Measurements from ENCODE around the gene NACA2.

DNA sequence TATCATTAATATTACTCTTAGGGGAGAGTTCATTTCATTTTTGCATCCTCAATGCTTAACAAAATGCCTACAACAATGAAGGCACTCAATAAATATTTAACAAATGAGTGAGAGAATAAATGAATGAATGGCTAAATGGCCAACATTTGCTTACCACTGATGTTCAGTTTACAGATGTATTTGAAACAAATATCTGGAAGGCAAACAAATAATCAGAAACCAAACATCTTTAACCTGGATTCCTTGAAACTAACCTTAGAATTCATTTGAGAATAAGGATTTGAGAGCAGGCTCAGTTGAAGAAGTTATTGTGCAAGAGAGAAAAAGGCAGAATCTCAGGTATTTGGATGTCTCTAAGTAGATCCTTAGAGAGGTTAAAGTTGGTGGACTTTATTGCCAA is 8.4 kb downstream of the NACA2 start:
- TF ChIP-seq, protein P1, sequence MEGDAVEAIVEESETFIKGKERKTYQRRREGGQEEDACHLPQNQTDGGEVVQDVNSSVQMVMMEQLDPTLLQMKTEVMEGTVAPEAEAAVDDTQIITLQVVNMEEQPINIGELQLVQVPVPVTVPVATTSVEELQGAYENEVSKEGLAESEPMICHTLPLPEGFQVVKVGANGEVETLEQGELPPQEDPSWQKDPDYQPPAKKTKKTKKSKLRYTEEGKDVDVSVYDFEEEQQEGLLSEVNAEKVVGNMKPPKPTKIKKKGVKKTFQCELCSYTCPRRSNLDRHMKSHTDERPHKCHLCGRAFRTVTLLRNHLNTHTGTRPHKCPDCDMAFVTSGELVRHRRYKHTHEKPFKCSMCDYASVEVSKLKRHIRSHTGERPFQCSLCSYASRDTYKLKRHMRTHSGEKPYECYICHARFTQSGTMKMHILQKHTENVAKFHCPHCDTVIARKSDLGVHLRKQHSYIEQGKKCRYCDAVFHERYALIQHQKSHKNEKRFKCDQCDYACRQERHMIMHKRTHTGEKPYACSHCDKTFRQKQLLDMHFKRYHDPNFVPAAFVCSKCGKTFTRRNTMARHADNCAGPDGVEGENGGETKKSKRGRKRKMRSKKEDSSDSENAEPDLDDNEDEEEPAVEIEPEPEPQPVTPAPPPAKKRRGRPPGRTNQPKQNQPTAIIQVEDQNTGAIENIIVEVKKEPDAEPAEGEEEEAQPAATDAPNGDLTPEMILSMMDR (IDR thresholded peaks at IDR 0.05) = no peak
- no peak for TF ChIP-seq POLR2A (IDR thresholded peaks at IDR 0.05)
